HG03039 (cell line): ENCODE measurements around the gene ADORA2A.

Experiments
- ATAC-seq: cut with Tn5 transposase; IDR thresholded peaks from one replicate; pipeline ENCODE4 v1.9.1; 2021; ENCODE audit warnings: mild to moderate bottlenecking, moderate library complexity; ENCODE audit not compliant: unreplicated experiment

ADORA2A gene

DNA sequence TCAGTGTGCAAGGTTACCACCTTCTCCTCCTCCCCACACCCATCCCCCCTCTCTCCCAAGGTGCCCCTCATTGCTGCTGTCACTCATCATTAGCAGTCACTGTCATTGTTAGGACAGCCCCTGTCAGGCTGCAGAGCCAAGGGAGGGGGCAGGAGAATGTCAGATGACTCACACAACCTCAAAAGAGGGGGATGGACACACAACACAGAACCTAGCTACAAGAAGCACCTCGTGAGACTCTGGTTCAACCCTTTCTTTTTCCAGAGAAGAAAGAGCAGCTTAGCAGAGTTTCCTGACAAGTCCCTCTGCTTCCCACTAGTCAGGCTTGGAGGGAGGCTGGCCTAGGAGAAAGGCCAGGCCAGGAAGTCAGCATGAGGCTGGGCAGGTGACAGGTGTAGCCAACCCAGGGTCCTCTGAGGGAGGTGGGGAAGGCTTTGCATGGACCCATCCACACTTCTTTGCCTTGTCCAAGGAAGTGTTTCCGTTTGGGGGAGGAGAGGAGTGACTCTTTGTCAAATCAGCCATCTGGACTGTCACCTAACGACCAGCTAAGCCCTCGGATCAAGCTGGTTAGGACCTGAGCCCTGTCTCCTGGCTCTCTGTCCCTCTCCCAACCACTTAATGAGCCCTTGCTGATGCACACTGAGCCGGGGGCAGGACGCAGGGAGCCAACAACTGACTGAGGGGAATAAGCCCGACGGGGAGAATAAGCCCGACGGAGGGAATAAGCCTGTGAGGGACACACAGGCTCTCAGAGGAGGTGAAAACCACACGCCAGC is 18.3 kb downstream of the ADORA2A start:
- ATAC-seq, result no peak

- ATAC-seq, result no peak
Measured at GRCh38 chr22:24446260-24446611, 18.8 kb downstream of the ADORA2A start.

GRCh38 chr22:24450610-24451009 is 23.2 kb downstream of the ADORA2A start:
- ATAC-seq, result no peak

DNA sequence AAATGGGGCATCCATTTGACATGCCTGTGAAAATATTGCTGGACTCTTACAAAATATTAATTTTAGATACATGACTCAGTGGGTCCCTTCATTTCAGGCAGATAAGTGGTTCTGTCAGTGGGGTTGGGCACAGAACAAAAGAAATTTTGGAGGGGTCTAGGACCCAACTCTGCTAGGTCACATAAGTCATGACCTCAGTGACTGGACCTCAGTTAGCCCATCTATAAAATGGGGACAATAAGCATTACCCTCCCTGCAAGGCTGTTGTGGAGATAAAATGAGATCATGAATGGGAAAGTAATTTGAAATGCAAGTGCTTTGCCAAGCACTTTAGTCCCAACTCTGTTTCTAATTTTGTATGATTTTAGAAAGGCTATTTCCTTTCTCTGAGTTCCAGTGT is 23.8 kb downstream of the ADORA2A start:
- no peak for ATAC-seq

GRCh38 chr22:24453853-24454252 is 26.5 kb downstream of the ADORA2A start:
- ATAC-seq, result no peak

- ATAC-seq, result no peak
Measured at GRCh38 chr22:24455039-24455438, 27.6 kb downstream of the ADORA2A start.

- no peak for ATAC-seq
Measured at GRCh38 chr22:24455751-24456426, 28.5 kb downstream of the ADORA2A start.

GRCh38 chr22:24457894-24458420 is 30.6 kb downstream of the ADORA2A start:
- no peak for ATAC-seq

GRCh38 chr22:24459911-24460310 is 32.5 kb downstream of the ADORA2A start:
- no peak for ATAC-seq

DNA sequence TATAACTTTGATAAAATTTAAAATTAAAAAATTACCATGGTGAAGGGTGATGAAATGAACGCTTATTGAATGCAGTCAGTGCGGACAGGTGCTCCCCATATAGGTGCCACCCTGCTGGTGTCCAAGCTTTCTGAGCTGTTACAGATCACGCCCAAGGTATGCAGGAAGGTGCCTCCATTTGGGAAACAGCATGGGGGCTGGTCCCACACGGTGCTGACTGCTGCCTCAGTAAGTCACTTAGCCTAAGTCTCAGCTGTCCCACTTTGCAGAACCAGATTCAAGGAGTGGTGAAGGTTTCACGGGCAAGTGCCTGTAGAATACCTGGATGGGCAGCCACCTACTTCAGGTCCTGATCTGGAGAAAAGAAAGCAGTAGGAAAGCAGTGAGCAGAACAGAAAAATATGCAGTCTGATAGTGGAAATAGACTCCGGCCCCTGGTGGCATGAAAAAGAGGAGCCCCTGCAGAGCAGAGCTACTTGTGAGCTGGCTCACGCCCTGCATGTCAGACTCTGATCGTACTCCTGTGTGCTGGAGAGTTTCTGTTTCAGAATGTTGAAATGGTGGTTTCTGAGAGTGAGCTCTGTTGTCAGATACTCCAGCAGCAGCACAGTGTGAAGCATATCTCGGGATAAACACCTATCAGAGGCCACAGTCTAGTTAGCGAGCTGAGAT is 33.2 kb downstream of the ADORA2A start:
- ATAC-seq, result no peak

DNA sequence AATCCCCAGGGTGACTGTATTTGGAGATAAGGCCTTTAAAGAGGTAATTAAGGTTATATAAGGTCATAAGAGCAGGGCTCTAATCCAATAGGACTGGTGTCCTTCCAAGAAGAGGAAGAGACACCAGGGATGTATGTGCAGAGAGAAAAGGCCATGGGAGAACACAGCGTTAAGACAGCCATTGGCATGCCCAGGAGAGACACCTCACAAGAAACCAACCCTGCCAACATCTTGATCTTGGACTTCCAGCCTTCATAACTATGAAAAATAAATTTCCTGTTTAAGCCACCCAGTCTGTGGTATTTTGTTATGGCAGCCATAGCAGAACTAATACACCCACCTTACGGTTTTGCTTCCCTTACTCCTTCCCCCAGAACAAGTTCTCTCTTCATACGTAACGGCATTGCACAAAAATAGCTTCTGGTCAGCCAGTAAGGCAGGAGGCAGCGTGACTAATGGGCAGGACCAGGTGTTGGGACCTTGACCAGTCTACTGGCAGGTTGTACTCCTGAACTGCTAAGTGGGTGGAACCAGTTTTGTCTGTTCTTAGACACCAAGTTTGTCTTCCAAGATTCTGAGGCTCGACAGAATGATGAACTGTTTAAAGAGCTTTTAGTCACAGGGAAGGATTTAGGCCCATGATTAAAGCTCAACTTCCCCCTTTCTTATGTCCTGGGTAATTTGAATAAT is 35.8 kb downstream of the ADORA2A start:
- no peak for ATAC-seq

DNA sequence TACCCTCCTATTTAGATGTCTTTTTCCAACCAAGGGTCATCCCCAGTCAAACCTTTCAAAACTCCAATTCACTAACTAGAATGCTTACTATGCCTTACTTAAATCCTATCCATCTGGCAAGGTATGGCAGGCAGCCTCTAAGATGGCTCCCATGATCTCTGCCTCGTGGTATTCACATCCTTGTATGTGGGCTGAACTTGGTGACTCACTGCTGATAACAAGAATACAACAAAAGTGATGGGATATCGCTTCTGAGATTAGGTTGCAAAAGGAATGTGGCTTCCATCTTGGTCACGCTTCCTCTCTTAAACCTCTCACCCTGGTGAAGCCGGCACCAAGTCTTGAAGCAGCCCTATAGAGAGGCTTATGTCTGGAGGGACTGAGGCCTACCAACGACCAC is 38.2 kb downstream of the ADORA2A start:
- no peak for ATAC-seq

- no peak for ATAC-seq
Measured at GRCh38 chr22:24465975-24466374, 38.6 kb downstream of the ADORA2A start.

- ATAC-seq, result no peak
Measured at GRCh38 chr22:24466716-24467328, 39.4 kb downstream of the ADORA2A start.

- no peak for ATAC-seq
Measured at GRCh38 chr22:24467340-24467739, 39.9 kb downstream of the ADORA2A start.

DNA sequence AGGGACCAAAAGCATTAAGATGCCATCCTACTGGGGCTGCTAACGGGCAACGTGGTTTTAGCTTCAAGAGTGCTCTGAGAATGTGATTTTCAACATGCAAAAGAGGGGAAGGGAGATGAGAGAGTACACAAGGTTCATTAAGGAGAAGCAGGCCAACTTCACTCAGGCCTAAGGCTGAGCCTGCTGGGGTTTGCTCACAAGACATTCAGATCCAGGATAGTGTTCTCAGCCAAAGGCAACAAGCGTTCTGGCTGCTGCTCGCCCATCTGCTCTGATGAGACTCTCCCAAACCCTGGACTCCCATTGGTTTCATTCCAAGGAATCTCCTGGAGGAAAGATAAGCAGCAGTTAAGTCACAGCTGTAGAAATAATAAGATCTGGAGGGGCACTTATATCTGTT is 44.2 kb downstream of the ADORA2A start:
- no peak for ATAC-seq

DNA sequence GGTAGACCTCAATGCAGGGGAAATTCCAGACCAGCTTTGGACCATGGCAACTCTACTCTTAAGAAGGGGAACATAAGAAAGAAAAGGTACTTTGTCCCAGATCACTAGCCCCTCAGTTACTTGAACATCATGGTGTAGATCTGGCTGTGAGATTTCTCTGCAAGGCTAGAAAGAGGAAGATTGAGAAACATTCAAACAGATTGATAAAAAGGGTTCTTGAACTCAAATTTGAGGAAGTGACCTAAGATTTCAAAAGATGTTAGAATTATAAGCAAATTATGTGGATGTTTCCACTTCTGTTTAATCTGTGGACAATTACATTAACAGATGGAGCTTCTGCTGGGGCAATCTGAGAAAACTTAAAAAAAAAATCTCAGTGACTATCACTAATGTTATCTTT is 45.9 kb downstream of the ADORA2A start:
- ATAC-seq, result no peak

DNA sequence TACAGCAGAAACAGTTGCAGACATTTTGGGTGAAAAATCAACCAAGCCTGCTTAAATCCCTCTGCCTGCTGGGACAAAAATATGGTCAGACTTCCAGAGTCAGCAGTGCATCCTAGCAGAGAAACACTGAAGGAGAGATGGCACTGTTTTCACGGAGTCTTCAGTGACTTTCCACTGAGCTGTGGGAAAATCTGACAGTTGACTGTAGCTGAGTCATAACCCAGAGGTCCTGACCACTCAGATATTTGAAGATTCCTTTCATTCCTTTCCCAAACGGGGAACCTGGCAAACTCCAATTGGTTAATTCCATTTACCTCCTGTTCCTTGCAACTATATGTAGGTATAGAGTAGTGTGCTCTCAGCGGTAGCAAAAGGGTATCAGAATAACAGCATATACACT is 46.8 kb downstream of the ADORA2A start:
- ATAC-seq, result no peak

DNA sequence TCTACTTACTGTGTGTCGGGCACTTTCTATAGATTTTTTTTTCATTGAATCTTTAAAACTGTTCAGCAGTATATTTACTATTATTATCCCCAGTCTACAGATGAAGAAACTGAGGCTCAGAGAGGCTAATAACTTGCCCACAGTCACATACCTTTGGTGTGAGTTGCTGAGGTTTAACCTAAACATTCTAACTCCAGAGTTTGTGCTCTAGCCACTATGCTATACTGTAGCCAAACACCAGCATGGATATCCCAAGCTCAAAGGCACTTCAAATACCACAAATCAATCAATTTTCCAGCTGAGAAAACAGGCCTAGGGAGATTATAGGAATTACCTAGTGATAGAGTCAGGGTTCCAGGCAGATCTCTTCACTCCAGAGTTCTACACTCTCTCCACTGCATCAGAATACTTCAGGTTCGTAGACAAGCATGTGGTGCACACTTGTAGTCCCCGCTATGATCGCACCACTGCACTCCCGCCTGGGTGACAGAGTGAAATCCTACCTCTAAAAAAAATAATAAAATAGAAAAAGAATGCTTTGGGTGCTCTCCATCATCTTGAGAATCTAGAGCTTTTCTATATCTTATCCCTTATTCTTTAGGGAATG is 47.4 kb downstream of the ADORA2A start:
- no peak for ATAC-seq

DNA sequence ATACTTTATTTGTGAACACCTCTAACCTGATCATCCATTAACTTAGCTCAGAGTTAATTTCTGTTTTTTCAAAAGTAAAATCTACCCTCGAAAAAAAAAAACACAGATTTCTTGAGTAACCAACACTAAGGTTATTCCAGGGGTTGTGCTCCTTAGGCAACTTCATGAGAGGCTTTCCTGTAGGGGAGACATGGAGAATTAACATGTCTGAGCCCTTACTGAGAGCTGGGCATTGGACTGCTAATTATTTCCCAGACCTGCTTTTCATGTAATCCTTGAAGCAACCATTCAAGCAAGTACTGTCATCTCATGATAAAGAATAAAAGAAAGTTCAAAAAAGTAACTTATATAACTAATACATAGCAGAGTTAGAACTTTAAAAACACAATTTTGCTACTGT is 54.2 kb downstream of the ADORA2A start:
- ATAC-seq, result no peak
